NOMO-1 treated with DMSO at 0.1 percent for 48 hours (cell line): Measurements from ENCODE around the gene TAOK1.
"Not testable (repeated sequence)": the region's sequence is repeated elsewhere in the genome, so short reads cannot be mapped to it uniquely, and the experiment has no call there.

ENCODE experiments used
- DNase-seq: peaks from one replicate; lab custom pipeline; 2025; ENCODE audit not compliant: unreplicated experiment; lab: John Stamatoyannopoulos, UW

The TAOK1 gene

DNA sequence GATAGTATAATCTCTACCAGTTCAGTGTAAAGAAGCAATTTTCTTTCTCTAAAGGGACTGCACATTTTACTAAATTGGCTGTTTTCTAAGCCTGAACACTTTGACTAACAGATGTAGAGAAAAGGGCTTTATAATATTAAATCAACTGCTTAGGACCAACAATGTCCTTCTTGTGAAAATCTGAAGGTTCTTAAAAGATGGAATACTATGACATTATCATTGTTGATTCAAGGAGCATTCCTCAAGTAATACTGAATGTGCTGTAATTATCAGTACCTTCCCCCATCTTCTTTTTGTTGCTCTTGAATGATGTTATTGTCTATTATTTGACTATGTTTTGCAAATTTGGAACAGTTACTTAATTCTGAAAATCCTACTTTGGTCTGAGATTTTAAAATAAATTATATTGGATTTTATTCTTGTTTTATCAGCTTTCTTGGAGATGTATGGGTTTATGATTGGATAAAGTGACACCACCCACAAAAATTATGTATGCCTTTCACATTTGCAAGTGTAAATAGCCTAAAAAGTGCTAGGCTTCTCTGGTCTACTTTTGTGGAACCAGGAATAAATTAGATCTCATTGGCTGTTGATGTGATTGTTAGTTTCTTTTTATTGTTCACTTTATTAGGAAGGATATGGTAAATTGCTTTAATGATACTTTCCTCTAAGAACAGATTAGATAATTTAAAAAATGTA lies 53.0 kb downstream of the TAOK1 start:
- DNase-seq: no peak

DNA sequence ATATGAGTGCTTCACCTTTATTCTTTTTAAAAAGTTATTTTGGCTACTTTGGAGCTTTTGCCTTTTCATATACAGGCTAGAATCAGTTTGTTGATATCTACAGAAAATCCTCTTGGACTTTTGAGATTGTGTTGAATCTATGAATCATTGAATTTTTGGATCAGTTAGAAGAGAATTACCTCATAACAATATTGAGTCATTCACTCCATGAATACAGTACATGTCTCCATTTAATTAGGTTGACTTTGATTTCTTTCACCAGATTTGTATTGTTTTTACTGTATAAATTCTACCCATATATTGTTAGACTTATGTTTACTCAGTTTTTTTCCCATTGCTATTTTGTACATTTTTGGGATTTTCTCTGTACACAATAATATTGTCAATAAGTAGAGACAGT lies 54.4 kb downstream of the TAOK1 start:
- DNase-seq: no peak

- no peak for DNase-seq
Observed at GRCh38 chr17:29445844-29446243, 55.7 kb downstream of the TAOK1 start.

- DNase-seq: no peak
Observed at GRCh38 chr17:29449865-29450671, 59.9 kb downstream of the TAOK1 start.

- no peak for DNase-seq
Observed at GRCh38 chr17:29451121-29451742, 61.1 kb downstream of the TAOK1 start.

- DNase-seq: no peak
Observed at GRCh38 chr17:29458066-29458465, 67.9 kb downstream of the TAOK1 start.

DNA sequence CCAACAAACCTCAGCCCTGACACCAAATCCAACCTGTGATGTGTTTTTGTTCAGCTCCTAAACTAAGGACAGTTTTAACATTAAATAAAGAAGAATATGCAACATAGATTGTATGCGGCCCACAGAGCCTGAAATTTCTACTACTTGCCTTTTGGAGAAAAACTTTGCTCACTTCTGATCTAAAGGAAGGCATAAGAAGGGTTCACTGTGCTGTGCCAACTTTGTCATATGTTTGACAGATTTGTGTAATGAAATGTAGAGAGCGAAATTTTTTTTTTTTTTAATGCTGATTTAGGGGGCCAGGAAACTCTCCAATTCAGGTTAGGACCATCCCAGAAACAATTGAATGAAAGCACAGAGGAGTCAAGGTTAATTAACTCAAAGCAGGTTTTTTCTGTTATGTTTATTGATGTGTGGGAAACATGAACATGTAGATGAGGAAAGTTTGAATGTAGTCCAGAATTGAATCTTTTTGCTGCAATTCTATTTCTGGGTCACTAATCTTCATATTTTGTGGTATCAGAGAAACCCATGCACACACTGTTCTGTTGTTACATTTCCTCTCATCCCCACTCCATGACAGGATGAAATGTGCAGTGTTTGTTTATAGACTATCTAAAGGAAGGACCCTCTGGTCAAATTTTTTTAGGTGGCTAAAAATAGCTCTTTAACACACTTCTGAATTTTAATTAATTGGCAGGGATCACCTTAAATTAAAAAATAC lies 71.5 kb downstream of the TAOK1 start:
- DNase-seq: no peak

DNA sequence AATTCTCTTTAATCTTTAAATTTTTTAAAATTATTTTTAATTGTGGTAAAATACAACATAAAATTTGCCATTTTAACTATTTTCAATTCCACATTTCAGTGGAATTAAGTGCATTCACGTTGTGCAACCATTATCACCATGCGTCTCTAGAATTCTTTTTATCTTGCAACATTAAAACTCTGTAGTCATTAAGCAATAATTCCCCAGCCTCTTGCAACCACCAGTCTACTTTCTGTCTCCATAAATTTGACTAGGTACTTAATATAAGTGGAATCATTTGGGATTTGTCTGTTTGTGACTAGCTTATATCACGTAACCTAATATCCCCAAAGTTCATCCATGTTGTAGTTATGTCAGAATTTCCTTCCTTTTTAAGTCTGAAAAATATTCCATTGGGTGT lies 79.1 kb downstream of the TAOK1 start:
- peak; percentile 50 for DNase-seq

DNA sequence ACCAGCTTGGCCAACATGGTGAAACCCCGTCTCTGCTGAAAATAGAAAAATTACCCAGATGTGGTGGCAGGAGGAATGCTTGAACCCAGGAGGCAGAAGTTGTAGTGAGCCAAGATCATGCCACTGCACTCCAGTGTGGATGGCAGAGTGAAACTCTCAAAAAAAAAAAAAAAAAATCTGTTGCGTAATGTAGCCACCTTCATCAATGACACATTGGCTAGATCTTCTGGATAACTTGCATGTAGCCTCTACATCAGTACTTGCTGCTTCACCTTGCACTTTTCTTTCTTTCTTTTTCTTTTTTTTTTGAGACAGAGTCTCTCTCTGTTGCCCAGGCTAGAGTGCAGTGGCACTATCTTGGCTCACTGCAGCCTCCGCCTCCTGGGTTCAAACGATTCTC lies 83.3 kb downstream of the TAOK1 start:
- not testable (repeated sequence) for DNase-seq

DNA sequence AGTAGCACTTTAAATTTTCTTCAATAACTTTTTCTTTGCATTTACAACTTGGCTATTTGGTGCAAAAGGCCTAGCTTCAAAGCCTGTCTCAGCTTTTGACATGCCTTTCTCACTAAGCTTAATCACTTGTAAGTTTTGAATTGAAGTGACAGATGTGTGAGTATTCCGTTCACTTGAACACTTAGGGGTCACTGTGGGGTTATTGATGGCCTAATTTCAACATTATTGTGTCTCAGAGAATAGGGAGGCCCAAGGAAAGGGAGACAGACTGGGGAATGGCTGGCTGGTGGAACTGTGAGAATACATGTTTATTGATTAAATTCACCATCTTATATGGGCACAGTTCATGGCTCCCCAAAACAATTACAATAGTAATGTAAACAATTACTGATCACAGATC lies 84.1 kb downstream of the TAOK1 start:
- DNase-seq: no peak

DNA sequence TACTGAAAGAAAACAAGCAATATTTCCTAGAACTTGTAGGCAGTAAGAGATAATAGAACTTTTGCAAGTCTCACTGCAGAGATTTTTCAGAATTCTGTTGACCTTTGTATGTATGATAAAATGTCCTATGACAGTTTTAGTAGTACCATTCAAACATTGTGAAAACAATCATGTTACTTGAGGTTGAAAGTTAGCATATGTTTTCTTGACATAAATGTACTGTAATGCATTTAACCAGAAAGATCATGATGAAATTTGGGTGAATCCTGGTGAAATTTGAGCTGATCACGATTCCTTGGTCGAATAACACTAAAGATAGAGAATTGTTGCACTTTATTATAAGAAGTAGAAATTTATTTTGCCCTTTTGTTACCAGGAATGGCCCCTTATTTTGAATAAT lies 85.7 kb downstream of the TAOK1 start:
- DNase-seq: no peak

GRCh38 chr17:29480249-29480928 lies 90.2 kb downstream of the TAOK1 start:
- DNase-seq: not testable (repeated sequence)

DNA sequence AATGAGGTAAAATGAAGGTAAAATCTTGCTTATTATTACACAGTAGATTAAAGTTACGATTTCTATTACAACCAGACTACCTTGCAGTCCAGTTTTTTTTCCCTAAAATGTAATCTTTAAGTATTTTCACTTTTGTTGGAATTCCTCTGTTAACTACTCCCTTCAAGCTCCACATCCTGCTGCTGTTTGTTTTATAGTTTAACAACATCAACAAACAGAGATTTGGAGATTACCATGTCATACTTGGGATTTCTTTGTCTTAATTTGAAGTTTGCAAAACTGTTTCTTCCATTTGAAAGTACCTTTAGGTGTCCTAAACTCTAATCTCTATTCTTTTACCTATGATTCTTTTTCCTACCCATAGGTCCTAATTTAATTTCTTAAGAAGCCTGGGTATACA lies 93.3 kb downstream of the TAOK1 start:
- DNase-seq: no peak

GRCh38 chr17:29495011-29495410 lies 104.8 kb downstream of the TAOK1 start:
- DNase-seq: no peak

DNA sequence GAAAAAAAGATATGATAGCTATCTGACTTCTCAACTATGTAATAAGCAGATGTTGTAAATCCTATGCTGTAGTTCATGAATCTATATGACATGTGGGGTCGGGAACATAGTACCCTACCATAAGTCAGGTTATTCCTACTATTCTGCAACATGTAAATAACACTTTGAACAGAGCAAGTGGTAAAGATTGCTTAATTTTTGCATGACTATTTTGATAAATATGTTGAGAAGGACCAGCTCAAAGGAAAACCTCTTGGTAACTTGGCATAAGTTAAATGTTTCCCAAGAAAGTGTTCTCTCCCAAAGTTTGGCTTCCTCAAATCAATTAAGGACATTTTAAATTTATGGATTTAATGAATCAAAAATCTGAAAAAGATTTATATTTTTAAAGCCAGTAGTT lies 114.5 kb downstream of the TAOK1 start:
- DNase-seq: no peak

DNA sequence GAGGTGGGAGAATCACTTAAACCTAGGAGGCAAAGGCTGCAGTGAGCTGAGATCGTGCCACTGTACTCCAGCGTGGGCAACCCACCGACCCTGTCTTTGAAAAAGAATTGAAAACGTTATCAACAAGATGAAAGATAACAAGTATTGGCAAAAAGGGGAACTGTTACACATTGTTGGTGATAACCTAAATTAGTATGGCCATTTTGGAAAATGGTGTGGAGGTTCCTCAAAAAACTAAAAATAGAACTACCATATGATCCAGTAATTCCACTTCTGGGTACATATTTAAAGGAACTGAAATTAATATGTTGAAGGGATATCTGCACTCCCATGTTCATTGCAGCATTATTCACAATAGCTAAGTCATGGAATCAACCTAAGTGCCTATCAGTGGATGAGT lies 115.7 kb downstream of the TAOK1 start:
- DNase-seq: peak; percentile 23

DNA sequence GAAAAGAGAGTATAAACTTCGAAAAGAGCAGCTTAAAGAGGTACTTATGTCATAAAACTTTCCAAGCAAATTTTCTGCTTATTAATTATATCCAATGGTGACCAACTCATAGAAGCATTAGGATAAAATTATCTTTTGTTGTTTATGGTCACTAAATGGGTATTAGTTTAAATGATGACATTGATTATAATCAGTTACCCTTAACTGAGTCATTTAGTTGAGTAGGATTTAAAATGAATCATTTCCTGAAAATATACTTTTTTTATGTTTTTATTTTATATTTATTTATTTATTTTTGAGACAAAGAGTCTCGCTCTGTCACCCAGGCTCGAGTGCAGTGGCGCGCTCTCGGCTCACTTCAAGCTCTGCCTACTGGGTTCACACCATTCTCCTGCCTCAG lies 120.8 kb downstream of the TAOK1 start:
- no peak for DNase-seq

GRCh38 chr17:29514792-29515191 lies 124.6 kb downstream of the TAOK1 start:
- DNase-seq: no peak

DNA sequence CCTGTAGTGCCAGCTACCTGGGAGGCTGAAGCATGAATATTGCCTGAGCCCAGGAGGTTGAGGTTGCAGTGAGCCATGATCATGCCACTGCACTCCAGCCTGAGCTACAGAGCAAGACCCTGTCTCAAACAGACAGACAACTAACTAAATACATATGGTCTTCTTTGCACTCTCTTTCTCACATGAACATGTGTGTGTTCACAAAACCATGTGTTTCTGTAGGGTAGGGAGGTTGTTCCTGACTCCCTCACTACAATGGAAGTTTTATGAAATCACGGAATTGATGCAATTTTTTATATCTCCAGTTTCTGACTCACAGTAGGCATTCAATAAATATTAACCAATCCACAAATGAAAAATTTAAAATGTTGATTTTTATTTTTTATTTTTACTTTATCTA lies 128.2 kb downstream of the TAOK1 start:
- no peak for DNase-seq

DNA sequence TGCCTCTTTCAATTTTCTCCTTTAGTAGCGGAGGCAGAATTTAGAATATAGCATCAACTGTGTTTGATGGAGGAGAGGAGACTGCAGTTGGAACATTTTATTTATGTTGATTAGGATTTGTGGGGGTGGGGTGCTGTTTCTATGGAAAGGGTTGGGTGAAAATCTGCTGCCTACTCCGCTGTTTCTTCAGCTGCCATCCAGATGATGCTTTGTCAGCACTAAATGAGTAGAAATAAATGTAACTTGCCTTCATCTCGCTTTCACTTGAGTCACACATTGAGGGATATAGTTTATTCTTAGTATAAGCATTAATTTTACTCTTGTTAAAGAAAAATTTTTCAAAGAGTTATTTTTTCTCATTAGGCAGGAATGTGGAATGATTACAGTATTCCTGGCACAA lies 134.5 kb downstream of the TAOK1 start:
- DNase-seq: no peak

GRCh38 chr17:29526322-29526721 lies 136.2 kb downstream of the TAOK1 start:
- no peak for DNase-seq
